ENCODE data around the gene WFDC10B.

- TF ChIP-seq FOXP2 (optimal IDR thresholded peaks at IDR 0.05; ENCODE audit: borderline replicate concordance, extremely low read depth, extremely low read length, insufficient read depth) (no peak), POLR2AphosphoS5 (IDR thresholded peaks at IDR 0.05; ENCODE audit: low read depth, low read length) (no peak), TAF1 (IDR thresholded peaks at IDR 0.05; ENCODE audit: borderline replicate concordance, insufficient read depth, low read length) (no peak)
Measured at GRCh38 chr20:45647441-45648050, 57.3 kb downstream of the WFDC10B start.
